Measurements from ENCODE around the gene LNPEP. TPM values are rescaled to one million over a fixed set of nuclear protein-coding genes. Genes with fewer than 3 reads are reported as not detected.
A peak's percentile ranks its signal among the peaks of the same experiment; 100 is the strongest.

The LNPEP gene
- total and polyA plus RNA-seq, 2 of the 13 experiments (the other 11 are each of a cell fraction or from before 2014, with no cell fraction given) = 8.0 to 16.9 TPM

- TF ChIP-seq RFX5 (IDR thresholded peaks at IDR 0.05; ENCODE audit: low read depth, low read length) (no peak), MYC (CRISPR knock-in tag; IDR thresholded peaks at IDR 0.05; ENCODE audit: borderline replicate concordance) (peak; percentile 71), RNF2 (conservative IDR thresholded peaks at IDR 0.05; ENCODE audit: low read depth) (0 out of 2 replicates have a peak, but pooled peaks have one; percentile 21), YEATS4 (CRISPR knock-in tag; IDR thresholded peaks at IDR 0.05; ENCODE audit: borderline replicate concordance) (no peak), ELK4 (CRISPR knock-in tag; IDR thresholded peaks at IDR 0.05; ENCODE audit: borderline replicate concordance) (0 out of 2 replicates have a peak, but pooled peaks have one; percentile 40), THRA (CRISPR knock-in tag; IDR thresholded peaks at IDR 0.05; ENCODE audit: borderline replicate concordance) (no peak), TAF1 (CRISPR knock-in tag; IDR thresholded peaks at IDR 0.05) (peak; percentile 77), CHCHD3 (CRISPR knock-in tag; IDR thresholded peaks at IDR 0.05) (no peak), ZNF841 (CRISPR knock-in tag; IDR thresholded peaks at IDR 0.05; ENCODE audit: borderline replicate concordance) (0 out of 2 replicates have a peak, but pooled peaks have one; percentile 64), ZNF747 (CRISPR knock-in tag; IDR thresholded peaks at IDR 0.05; ENCODE audit: borderline replicate concordance) (peak; percentile 30; the same call in 1 of the 2 replicates), CREB1 (IDR thresholded peaks at IDR 0.05) (no peak), CREB1 (CRISPR knock-in tag; IDR thresholded peaks at IDR 0.05) (peak; percentile 42), ZNF724P (CRISPR knock-in tag; IDR thresholded peaks at IDR 0.05; ENCODE audit: borderline replicate concordance) (no peak), LBX2 (CRISPR knock-in tag; IDR thresholded peaks at IDR 0.05; ENCODE audit: borderline replicate concordance) (no peak; the same call in 1 of the 2 replicates), HOXA7 (CRISPR knock-in tag; IDR thresholded peaks at IDR 0.05) (no peak), GFI1 (CRISPR knock-in tag; IDR thresholded peaks at IDR 0.05; ENCODE audit: borderline replicate concordance) (no peak; the same call in 1 of the 2 replicates), ZNF850 (CRISPR knock-in tag; conservative IDR thresholded peaks at IDR 0.05) (no peak), ZNF350 (CRISPR knock-in tag; IDR thresholded peaks at IDR 0.05; ENCODE audit: borderline replicate concordance, low read depth) (peak; percentile 80; the same call in 1 of the 2 replicates)
- TF ChIP-seq, protein P1, sequence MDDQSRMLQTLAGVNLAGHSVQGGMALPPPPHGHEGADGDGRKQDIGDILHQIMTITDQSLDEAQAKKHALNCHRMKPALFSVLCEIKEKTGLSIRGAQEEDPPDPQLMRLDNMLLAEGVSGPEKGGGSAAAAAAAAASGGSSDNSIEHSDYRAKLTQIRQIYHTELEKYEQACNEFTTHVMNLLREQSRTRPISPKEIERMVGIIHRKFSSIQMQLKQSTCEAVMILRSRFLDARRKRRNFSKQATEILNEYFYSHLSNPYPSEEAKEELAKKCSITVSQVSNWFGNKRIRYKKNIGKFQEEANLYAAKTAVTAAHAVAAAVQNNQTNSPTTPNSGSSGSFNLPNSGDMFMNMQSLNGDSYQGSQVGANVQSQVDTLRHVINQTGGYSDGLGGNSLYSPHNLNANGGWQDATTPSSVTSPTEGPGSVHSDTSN (CRISPR knock-in tag; IDR thresholded peaks at IDR 0.05; ENCODE audit: borderline replicate concordance) = no peak; the same call in 1 of the 2 replicates
- TF ChIP-seq, protein P2, sequence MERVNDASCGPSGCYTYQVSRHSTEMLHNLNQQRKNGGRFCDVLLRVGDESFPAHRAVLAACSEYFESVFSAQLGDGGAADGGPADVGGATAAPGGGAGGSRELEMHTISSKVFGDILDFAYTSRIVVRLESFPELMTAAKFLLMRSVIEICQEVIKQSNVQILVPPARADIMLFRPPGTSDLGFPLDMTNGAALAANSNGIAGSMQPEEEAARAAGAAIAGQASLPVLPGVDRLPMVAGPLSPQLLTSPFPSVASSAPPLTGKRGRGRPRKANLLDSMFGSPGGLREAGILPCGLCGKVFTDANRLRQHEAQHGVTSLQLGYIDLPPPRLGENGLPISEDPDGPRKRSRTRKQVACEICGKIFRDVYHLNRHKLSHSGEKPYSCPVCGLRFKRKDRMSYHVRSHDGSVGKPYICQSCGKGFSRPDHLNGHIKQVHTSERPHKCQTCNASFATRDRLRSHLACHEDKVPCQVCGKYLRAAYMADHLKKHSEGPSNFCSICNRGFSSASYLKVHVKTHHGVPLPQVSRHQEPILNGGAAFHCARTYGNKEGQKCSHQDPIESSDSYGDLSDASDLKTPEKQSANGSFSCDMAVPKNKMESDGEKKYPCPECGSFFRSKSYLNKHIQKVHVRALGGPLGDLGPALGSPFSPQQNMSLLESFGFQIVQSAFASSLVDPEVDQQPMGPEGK (CRISPR knock-in tag; IDR thresholded peaks at IDR 0.05) = peak; percentile 88
- TF ChIP-seq, protein P3, sequence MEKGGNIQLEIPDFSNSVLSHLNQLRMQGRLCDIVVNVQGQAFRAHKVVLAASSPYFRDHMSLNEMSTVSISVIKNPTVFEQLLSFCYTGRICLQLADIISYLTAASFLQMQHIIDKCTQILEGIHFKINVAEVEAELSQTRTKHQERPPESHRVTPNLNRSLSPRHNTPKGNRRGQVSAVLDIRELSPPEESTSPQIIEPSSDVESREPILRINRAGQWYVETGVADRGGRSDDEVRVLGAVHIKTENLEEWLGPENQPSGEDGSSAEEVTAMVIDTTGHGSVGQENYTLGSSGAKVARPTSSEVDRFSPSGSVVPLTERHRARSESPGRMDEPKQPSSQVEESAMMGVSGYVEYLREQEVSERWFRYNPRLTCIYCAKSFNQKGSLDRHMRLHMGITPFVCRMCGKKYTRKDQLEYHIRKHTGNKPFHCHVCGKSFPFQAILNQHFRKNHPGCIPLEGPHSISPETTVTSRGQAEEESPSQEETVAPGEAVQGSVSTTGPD (CRISPR knock-in tag; IDR thresholded peaks at IDR 0.05) = no peak
These were observed 947 bp upstream of the LNPEP start (continued) for GRCh38 chr5:96934708-96935558.

All from HepG2 (cell line).